ENCODE data around the gene PLXNA4.

DNA sequence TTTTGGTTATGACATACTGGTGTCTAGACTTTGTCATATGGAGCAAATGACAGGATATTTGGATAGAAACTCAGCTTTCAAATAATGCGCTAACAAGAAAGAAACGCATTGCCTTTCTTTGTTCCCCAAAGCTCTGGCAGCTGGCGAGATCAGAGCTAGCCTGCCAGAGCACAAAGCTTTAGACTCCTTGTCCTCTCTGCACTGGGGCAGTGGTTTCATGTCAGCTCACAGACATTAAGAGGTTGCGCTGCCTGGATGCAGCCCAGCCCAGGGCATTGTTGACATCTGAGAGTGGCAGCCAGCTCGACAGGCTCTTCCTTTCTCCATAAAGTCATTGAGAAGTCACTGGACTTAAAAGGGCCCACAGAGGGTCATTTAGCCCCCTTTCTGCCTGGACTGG is 212.0 kb downstream of the PLXNA4 start:
- TF ChIP-seq, protein P1, sequence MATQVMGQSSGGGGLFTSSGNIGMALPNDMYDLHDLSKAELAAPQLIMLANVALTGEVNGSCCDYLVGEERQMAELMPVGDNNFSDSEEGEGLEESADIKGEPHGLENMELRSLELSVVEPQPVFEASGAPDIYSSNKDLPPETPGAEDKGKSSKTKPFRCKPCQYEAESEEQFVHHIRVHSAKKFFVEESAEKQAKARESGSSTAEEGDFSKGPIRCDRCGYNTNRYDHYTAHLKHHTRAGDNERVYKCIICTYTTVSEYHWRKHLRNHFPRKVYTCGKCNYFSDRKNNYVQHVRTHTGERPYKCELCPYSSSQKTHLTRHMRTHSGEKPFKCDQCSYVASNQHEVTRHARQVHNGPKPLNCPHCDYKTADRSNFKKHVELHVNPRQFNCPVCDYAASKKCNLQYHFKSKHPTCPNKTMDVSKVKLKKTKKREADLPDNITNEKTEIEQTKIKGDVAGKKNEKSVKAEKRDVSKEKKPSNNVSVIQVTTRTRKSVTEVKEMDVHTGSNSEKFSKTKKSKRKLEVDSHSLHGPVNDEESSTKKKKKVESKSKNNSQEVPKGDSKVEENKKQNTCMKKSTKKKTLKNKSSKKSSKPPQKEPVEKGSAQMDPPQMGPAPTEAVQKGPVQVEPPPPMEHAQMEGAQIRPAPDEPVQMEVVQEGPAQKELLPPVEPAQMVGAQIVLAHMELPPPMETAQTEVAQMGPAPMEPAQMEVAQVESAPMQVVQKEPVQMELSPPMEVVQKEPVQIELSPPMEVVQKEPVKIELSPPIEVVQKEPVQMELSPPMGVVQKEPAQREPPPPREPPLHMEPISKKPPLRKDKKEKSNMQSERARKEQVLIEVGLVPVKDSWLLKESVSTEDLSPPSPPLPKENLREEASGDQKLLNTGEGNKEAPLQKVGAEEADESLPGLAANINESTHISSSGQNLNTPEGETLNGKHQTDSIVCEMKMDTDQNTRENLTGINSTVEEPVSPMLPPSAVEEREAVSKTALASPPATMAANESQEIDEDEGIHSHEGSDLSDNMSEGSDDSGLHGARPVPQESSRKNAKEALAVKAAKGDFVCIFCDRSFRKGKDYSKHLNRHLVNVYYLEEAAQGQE (IDR thresholded peaks at IDR 0.05) = no peak
- TF ChIP-seq, protein P2, sequence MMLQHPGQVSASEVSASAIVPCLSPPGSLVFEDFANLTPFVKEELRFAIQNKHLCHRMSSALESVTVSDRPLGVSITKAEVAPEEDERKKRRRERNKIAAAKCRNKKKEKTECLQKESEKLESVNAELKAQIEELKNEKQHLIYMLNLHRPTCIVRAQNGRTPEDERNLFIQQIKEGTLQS (IDR thresholded peaks at IDR 0.05) = no peak
- TF ChIP-seq, protein P3, sequence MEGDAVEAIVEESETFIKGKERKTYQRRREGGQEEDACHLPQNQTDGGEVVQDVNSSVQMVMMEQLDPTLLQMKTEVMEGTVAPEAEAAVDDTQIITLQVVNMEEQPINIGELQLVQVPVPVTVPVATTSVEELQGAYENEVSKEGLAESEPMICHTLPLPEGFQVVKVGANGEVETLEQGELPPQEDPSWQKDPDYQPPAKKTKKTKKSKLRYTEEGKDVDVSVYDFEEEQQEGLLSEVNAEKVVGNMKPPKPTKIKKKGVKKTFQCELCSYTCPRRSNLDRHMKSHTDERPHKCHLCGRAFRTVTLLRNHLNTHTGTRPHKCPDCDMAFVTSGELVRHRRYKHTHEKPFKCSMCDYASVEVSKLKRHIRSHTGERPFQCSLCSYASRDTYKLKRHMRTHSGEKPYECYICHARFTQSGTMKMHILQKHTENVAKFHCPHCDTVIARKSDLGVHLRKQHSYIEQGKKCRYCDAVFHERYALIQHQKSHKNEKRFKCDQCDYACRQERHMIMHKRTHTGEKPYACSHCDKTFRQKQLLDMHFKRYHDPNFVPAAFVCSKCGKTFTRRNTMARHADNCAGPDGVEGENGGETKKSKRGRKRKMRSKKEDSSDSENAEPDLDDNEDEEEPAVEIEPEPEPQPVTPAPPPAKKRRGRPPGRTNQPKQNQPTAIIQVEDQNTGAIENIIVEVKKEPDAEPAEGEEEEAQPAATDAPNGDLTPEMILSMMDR (IDR thresholded peaks at IDR 0.05; ENCODE audit: low read depth, low read length, missing input control) = no peak
- TF ChIP-seq RAD21 (IDR thresholded peaks at IDR 0.05) (no peak), TAF1 (conservative IDR thresholded peaks at IDR 0.05) (no peak), EGR1 (IDR thresholded peaks at IDR 0.05; ENCODE audit: low read depth in 2 of 2) (no peak)
- TF ChIP-seq, protein P4, sequence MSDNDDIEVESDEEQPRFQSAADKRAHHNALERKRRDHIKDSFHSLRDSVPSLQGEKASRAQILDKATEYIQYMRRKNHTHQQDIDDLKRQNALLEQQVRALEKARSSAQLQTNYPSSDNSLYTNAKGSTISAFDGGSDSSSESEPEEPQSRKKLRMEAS (IDR thresholded peaks at IDR 0.05) = no peak
- TF ChIP-seq, protein P5, sequence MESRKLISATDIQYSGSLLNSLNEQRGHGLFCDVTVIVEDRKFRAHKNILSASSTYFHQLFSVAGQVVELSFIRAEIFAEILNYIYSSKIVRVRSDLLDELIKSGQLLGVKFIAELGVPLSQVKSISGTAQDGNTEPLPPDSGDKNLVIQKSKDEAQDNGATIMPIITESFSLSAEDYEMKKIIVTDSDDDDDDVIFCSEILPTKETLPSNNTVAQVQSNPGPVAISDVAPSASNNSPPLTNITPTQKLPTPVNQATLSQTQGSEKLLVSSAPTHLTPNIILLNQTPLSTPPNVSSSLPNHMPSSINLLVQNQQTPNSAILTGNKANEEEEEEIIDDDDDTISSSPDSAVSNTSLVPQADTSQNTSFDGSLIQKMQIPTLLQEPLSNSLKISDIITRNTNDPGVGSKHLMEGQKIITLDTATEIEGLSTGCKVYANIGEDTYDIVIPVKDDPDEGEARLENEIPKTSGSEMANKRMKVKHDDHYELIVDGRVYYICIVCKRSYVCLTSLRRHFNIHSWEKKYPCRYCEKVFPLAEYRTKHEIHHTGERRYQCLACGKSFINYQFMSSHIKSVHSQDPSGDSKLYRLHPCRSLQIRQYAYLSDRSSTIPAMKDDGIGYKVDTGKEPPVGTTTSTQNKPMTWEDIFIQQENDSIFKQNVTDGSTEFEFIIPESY (IDR thresholded peaks at IDR 0.05) = no peak
